Measurements from ENCODE around the gene CTPS2. TPM values are rescaled to one million over a fixed set of nuclear protein-coding genes. Genes with fewer than 3 reads are reported as not detected.
"Not testable (repeated sequence)": the region's sequence is repeated elsewhere in the genome, so short reads cannot be mapped to it uniquely, and the experiment has no call there.

CTPS2 gene
- polyA plus RNA-seq, 4 donors = 10.3 to 57.0 (median 29.9) TPM

DNA sequence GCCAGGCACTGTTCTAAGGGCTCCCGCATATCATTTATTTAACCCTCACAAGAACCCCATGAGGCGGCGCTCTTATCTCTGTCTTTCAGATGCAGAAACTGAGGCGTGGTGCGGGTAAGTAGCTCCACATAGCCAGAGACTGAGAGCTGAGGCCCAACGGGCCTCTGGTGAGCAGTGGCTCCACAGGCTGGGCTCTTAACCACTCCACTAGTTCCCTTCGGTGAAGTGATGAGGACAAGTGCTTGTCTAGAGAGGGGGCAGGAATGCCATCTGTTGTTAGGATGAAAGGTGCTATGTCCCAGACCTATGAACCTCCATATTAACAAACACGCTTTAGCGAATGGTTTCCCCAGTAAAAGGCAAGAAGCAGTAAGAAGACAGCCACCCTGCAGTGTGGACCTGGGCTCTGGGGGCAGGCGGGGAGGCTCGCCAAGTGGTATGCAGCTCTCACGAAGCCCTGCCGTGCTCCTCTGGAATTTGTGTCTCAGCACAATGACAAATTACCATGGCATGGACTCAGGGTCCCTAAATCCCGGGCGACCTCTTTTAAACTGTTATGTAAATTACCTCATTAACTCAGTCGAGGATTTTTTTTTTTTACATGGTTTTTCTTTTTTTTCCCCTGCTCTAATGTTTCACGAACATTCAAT, 83.4 kb downstream of the CTPS2 start:
- no peak for FAIRE-seq
- DNase-seq = no peak
- WGBS, 3 donors = 59 to 79% (median 71%) methylated on average over 17 of the region's 17 CpGs

DNA sequence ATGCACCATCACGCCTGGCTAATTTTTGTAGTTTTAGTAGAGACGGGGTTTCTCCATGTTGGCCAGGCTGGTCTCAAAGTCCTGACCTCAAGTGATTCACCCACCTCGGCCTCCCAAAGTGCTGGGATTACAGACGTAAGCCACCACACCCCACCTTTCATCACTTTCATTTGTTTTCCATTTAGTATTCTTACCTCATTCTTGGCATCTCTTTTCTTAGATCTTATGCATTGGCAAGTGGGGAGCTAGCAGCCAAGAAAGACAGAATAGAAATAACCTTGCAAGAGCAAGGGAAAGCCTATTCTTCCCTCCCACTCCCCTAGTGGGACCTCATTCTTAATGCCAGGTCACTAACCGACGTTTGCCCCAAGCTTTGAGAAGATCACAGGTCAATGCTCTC, 84.0 kb downstream of the CTPS2 start:
- H3K4me3 ChIP-seq (ENCODE audit: low read depth in 1 of 3, low read length in 3 of 3); H3K9me3 ChIP-seq (ENCODE audit: control insufficient read depth in 2 of 2, insufficient read depth in 1 of 2, low read depth in 1 of 2, low read length in 1 of 2); H3K4me1 ChIP-seq (ENCODE audit: control insufficient read depth in 3 of 3, insufficient read depth in 2 of 3, low read depth in 1 of 3, low read length in 2 of 3); FAIRE-seq; H3K27me3 ChIP-seq (ENCODE audit: control insufficient read depth in 3 of 3, insufficient read depth in 3 of 3, low read length in 3 of 3); DNase-seq; H3K27ac ChIP-seq (ENCODE audit: low read depth in 1 of 3, low read length in 2 of 3): not testable (repeated sequence)
- peaks cover 0 to 15% (median 0%) of the 10 kb centered on the region in 3 donors for H3K36me3 ChIP-seq (ENCODE audit: control insufficient read depth in 3 of 3, insufficient read depth in 2 of 3, low read depth in 1 of 3, low read length in 3 of 3)
- WGBS, 3 donors = 77 to 89% (median 87%) methylated on average over 6 of the region's 6 CpGs

More for the DNA sequence above, 83.4 kb downstream of the CTPS2 start:
- Histone ChIP-seq H3K27me3 (ENCODE audit: control insufficient read depth in 3 of 3, insufficient read depth in 3 of 3, low read length in 3 of 3) (peaks cover 0 to 4% (median 0%) of the 10 kb centered on the region in 3 donors), H3K9me3 (ENCODE audit: control insufficient read depth in 2 of 2, insufficient read depth in 1 of 2, low read depth in 1 of 2, low read length in 1 of 2) (no peaks in the 10 kb centered on the region), H3K4me3 (ENCODE audit: low read depth in 1 of 3, low read length in 3 of 3) (no peak overlapping the region), H3K27ac (ENCODE audit: low read depth in 1 of 3, low read length in 2 of 3) (no peak overlapping the region), H3K36me3 (ENCODE audit: control insufficient read depth in 3 of 3, insufficient read depth in 2 of 3, low read depth in 1 of 3, low read length in 3 of 3) (peaks cover 0 to 15% (median 0%) of the 10 kb centered on the region in 3 donors), H3K4me1 (ENCODE audit: control insufficient read depth in 3 of 3, insufficient read depth in 2 of 3, low read depth in 1 of 3, low read length in 2 of 3) (peaks cover 0 to 8% (median 0%) of the 10 kb centered on the region in 3 donors)

DNA sequence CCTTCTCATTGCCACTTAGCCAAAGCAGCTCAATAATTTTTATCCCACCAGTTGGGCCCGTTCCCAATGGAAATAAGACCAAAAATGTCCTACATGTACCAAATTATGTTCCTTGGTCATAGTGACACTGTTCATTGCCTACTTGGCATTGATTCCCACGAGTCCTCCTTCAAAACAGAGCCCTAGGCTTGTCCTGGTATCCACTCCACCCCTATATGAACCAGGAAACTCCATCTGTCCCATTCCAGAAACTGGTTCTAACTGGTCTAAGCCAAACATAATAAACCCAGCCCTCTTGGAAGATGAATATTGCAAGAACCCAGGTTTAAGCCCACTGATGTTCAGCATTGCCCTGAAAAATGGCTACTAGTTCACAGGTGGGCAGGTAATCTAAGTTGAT, 93.4 kb downstream of the CTPS2 start:
- no peaks in the 10 kb centered on the region for H3K4me1 ChIP-seq (ENCODE audit: control insufficient read depth in 3 of 3, insufficient read depth in 2 of 3, low read depth in 1 of 3, low read length in 2 of 3)
- peaks cover 0 to 15% (median 0%) of the 10 kb centered on the region in 3 donors for H3K36me3 ChIP-seq (ENCODE audit: control insufficient read depth in 3 of 3, insufficient read depth in 2 of 3, low read depth in 1 of 3, low read length in 3 of 3)
- FAIRE-seq (no peak), DNase-seq (no peak)
- no peak overlapping the region for H3K27ac ChIP-seq (ENCODE audit: low read depth in 1 of 3, low read length in 2 of 3)
- 80 to 95% (median 89%) methylated on average over 2 of the region's 2 CpGs for WGBS, 3 donors
- H3K27me3 ChIP-seq (ENCODE audit: control insufficient read depth in 3 of 3, insufficient read depth in 3 of 3, low read length in 3 of 3) = peaks cover 0 to 2% (median 0%) of the 10 kb centered on the region in 3 donors
- no peak overlapping the region for H3K4me3 ChIP-seq (ENCODE audit: low read depth in 1 of 3, low read length in 3 of 3)
- H3K9me3 ChIP-seq (ENCODE audit: control insufficient read depth in 2 of 2, insufficient read depth in 1 of 2, low read depth in 1 of 2, low read length in 1 of 2) = no peaks in the 10 kb centered on the region

DNA sequence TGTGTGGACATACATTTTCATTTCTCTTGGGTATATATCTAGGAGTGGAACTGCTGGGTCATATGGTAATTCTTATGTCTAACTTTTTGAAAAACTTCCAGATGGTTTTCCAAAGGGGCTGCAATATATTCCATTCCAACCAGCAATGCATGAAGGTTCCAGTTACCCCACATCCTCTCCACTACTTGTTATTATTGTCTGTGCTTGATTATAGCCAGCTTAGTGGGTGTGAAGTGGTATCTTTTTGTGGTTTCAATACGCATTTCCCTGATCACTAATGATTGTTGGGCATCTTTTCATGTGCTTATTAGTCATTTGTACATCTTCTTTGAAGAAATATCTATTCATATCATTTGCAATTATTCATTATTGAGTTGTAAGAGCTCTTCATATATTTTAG, 94.0 kb downstream of the CTPS2 start:
- peaks cover 0 to 20% (median 0%) of the 10 kb centered on the region in 3 donors for H3K36me3 ChIP-seq (ENCODE audit: control insufficient read depth in 3 of 3, insufficient read depth in 2 of 3, low read depth in 1 of 3, low read length in 3 of 3)
- H3K27me3 ChIP-seq (ENCODE audit: control insufficient read depth in 3 of 3, insufficient read depth in 3 of 3, low read length in 3 of 3) = peaks cover 0 to 2% (median 0%) of the 10 kb centered on the region in 3 donors
- no peaks in the 10 kb centered on the region for H3K9me3 ChIP-seq (ENCODE audit: control insufficient read depth in 2 of 2, insufficient read depth in 1 of 2, low read depth in 1 of 2, low read length in 1 of 2)
- no peak overlapping the region for H3K4me3 ChIP-seq (ENCODE audit: low read depth in 1 of 3, low read length in 3 of 3)
- H3K27ac ChIP-seq (ENCODE audit: low read depth in 1 of 3, low read length in 2 of 3) = no peak overlapping the region
- no peak for FAIRE-seq
- no peaks in the 10 kb centered on the region for H3K4me1 ChIP-seq (ENCODE audit: control insufficient read depth in 3 of 3, insufficient read depth in 2 of 3, low read depth in 1 of 3, low read length in 2 of 3)
- DNase-seq = no peak
- 75 to 95% (median 94%) methylated on average over 1 of the region's 1 CpG for WGBS, 3 donors

DNA sequence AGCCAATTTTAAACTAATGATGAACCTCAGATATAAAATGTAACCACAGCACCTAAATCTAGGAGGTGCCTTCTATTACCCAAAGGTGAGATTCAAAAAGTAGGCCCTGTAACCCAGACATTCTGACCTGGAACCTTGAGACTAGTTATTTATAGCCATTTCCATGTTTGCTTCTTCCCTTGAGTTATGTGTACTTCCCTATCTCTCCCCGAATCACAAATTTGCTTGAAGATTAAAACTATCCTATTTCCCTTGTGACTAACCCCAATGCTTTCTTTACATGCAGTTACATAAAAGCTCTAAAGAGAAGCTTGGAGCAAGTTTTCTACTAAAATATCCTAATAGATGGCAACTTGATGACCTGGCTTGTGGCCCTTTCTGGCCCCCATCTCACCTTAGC, 95.1 kb downstream of the CTPS2 start:
- no peak overlapping the region for H3K4me3 ChIP-seq (ENCODE audit: low read depth in 1 of 3, low read length in 3 of 3)
- no peaks in the 10 kb centered on the region for H3K4me1 ChIP-seq (ENCODE audit: control insufficient read depth in 3 of 3, insufficient read depth in 2 of 3, low read depth in 1 of 3, low read length in 2 of 3)
- WGBS, 3 donors = 58 to 100% (median 96%) methylated on average over 1 of the region's 1 CpG
- H3K27me3 ChIP-seq (ENCODE audit: control insufficient read depth in 3 of 3, insufficient read depth in 3 of 3, low read length in 3 of 3) = peaks cover 0 to 2% (median 0%) of the 10 kb centered on the region in 3 donors
- H3K36me3 ChIP-seq (ENCODE audit: control insufficient read depth in 3 of 3, insufficient read depth in 2 of 3, low read depth in 1 of 3, low read length in 3 of 3) = peaks cover 0 to 21% (median 0%) of the 10 kb centered on the region in 3 donors
- DNase-seq (no peak), FAIRE-seq (no peak)
- H3K27ac ChIP-seq (ENCODE audit: low read depth in 1 of 3, low read length in 2 of 3) = no peak overlapping the region
- H3K9me3 ChIP-seq (ENCODE audit: control insufficient read depth in 2 of 2, insufficient read depth in 1 of 2, low read depth in 1 of 2, low read length in 1 of 2) = no peaks in the 10 kb centered on the region

DNA sequence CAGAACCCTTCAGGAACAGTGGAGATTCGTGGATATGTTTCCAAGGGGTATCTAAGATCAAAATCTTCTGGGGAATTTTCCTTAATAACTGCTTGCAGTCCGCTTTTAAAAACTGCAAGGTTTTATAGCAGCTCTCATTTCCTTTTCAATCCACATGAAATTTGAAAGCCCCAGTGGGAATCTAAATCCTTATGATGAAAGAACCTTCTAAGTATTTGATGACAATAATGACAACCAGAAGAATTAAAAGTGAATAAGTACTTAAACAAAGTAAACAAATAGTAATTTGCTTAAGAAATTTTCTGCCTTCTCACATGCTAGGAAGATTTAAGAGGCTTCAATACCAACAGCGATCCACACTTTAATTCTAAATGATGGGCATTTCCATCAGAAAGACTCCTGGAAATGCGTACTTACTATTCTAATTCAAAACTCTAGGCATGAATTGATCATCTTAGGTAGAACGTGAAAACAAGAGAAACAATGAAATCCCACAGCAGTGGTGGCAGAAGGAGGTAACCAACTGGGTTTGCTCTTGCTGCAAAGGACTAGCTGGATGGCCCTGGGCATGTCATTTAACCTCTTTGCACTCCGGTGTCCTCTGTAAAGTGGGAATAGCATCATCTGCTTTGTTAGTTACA, 100.1 kb downstream of the CTPS2 start:
- no peak overlapping the region for H3K27ac ChIP-seq (ENCODE audit: low read depth in 1 of 3, low read length in 2 of 3)
- DNase-seq (no peak), FAIRE-seq (no peak)
- H3K4me3 ChIP-seq (ENCODE audit: low read depth in 1 of 3, low read length in 3 of 3) = no peak overlapping the region
- H3K27me3 ChIP-seq (ENCODE audit: control insufficient read depth in 3 of 3, insufficient read depth in 3 of 3, low read length in 3 of 3) = no peaks in the 10 kb centered on the region
- H3K4me1 ChIP-seq (ENCODE audit: control insufficient read depth in 3 of 3, insufficient read depth in 2 of 3, low read depth in 1 of 3, low read length in 2 of 3) = no peaks in the 10 kb centered on the region
- H3K36me3 ChIP-seq (ENCODE audit: control insufficient read depth in 3 of 3, insufficient read depth in 2 of 3, low read depth in 1 of 3, low read length in 3 of 3) = peaks cover 0 to 28% (median 0%) of the 10 kb centered on the region in 3 donors
- WGBS, 3 donors = 85 to 91% (median 89%) methylated on average over 6 of the region's 6 CpGs
- no peaks in the 10 kb centered on the region for H3K9me3 ChIP-seq (ENCODE audit: control insufficient read depth in 2 of 2, insufficient read depth in 1 of 2, low read depth in 1 of 2, low read length in 1 of 2)

DNA sequence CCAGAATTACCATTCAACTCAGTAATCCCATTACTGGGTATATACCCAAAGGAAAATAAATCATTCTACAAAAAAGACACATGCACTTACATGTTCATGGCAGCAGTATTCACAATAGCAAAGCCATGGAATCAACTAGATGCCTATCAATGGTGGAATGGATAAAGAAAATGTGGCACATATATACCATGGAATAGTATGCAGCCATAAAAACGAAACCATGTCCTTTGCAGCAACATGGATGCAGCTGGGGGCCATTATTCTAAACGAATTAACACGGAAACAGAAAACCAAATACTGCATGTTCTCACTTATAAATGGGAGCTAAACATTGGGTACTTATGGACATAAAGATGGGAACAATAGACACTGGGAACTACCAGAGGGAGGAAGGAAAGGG, 101.8 kb downstream of the CTPS2 start:
- 87 to 97% (median 90%) methylated on average over 3 of the region's 3 CpGs for WGBS, 3 donors

DNA sequence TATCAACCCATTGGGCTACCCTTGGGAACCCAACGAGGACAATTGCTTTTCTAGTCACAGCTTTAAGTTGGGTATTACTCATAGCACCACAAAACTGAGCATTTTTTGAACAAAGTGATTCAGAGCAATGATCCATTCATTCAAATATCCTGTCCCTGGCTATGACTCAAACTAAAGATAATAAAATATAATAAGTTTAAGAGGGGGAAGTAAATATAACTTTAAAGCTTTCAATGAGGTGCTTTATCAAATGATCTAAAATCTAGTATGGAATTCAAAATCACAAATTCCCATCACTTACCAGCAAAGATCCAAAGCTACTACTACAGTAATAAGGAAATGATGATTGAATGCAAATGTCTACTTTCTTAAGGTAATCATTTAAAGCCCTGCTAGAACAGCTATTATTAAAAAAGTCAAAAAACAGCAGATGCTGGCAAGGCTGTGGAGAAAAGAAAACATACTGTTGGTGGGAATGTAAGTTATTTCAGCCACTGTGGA, 102.3 kb downstream of the CTPS2 start:
- Histone ChIP-seq H3K36me3 (ENCODE audit: control insufficient read depth in 3 of 3, insufficient read depth in 2 of 3, low read depth in 1 of 3, low read length in 3 of 3) (peaks cover 0 to 26% (median 0%) of the 10 kb centered on the region in 3 donors), H3K27ac (ENCODE audit: low read depth in 1 of 3, low read length in 2 of 3) (no peak overlapping the region), H3K9me3 (ENCODE audit: control insufficient read depth in 2 of 2, insufficient read depth in 1 of 2, low read depth in 1 of 2, low read length in 1 of 2) (no peaks in the 10 kb centered on the region), H3K4me3 (ENCODE audit: low read depth in 1 of 3, low read length in 3 of 3) (no peak overlapping the region), H3K27me3 (ENCODE audit: control insufficient read depth in 3 of 3, insufficient read depth in 3 of 3, low read length in 3 of 3) (no peaks in the 10 kb centered on the region), H3K4me1 (ENCODE audit: control insufficient read depth in 3 of 3, insufficient read depth in 2 of 3, low read depth in 1 of 3, low read length in 2 of 3) (peaks cover 0 to under 1% (median 0%) of the 10 kb centered on the region in 3 donors)
- FAIRE-seq (no peak), DNase-seq (no peak)
- 62 to 65% (median 62%) methylated on average over 1 of the region's 1 CpG for WGBS, 3 donors

More for the DNA sequence above, 101.8 kb downstream of the CTPS2 start:
- H3K9me3 ChIP-seq (ENCODE audit: control insufficient read depth in 2 of 2, insufficient read depth in 1 of 2, low read depth in 1 of 2, low read length in 1 of 2); H3K4me3 ChIP-seq (ENCODE audit: low read depth in 1 of 3, low read length in 3 of 3); FAIRE-seq; DNase-seq; H3K27me3 ChIP-seq (ENCODE audit: control insufficient read depth in 3 of 3, insufficient read depth in 3 of 3, low read length in 3 of 3); H3K27ac ChIP-seq (ENCODE audit: low read depth in 1 of 3, low read length in 2 of 3); H3K4me1 ChIP-seq (ENCODE audit: control insufficient read depth in 3 of 3, insufficient read depth in 2 of 3, low read depth in 1 of 3, low read length in 2 of 3): not testable (repeated sequence)
- peaks cover 0 to 26% (median 0%) of the 10 kb centered on the region in 3 donors for H3K36me3 ChIP-seq (ENCODE audit: control insufficient read depth in 3 of 3, insufficient read depth in 2 of 3, low read depth in 1 of 3, low read length in 3 of 3)

All from small intestine (tissue), 7 donors.